CD4-positive, alpha-beta T cell treated with Interleukin-1 beta for 1 hour (primary cell): ENCODE results near the gene CDSN.
A peak's percentile ranks its signal among the peaks of the same experiment; 100 is the strongest.

Source experiments
- DNase-seq, 2 donors: peaks; one replicate each; pipeline ENCODE4 v3.0.0-alpha.2; 2020 to 2022

The CDSN gene

GRCh38 chr6:31144296-31144969 is 24.2 kb upstream of the CDSN start:
- no peak for DNase-seq

GRCh38 chr6:31143148-31143547 is 22.9 kb upstream of the CDSN start:
- DNase-seq = no peak

- no peak for DNase-seq
Measured at GRCh38 chr6:31142361-31142761, 22.1 kb upstream of the CDSN start.

GRCh38 chr6:31140643-31141042 is 20.4 kb upstream of the CDSN start:
- no peak for DNase-seq

GRCh38 chr6:31139599-31139998 is 19.4 kb upstream of the CDSN start:
- DNase-seq = no peak

- no peak for DNase-seq
Measured at GRCh38 chr6:31138982-31139381, 18.7 kb upstream of the CDSN start, which contains the start of gene PSORS1C2. TSS of gene PSORS1C2 (minus strand) at chr6:31139066. CDS start at chr6:31139026, 40 bp downstream.

- DNase-seq = no peak
Measured at GRCh38 chr6:31135710-31136109, 15.5 kb upstream of the CDSN start.

GRCh38 chr6:31132806-31133205 is 12.6 kb upstream of the CDSN start:
- DNase-seq = no peak

- DNase-seq = no peak
Measured at GRCh38 chr6:31131595-31131994, 11.3 kb upstream of the CDSN start.

GRCh38 chr6:31130751-31131150 is 10.5 kb upstream of the CDSN start:
- no peak for DNase-seq

- DNase-seq = no peak
Measured at GRCh38 chr6:31129130-31129529, 8.9 kb upstream of the CDSN start.

GRCh38 chr6:31128093-31128676 is 7.9 kb upstream of the CDSN start:
- DNase-seq = peak; percentile 58 to 73

- no peak for DNase-seq
Measured at GRCh38 chr6:31126396-31127175, 6.3 kb upstream of the CDSN start.

GRCh38 chr6:31125586-31126363 is 5.5 kb upstream of the CDSN start:
- no peak for DNase-seq

- DNase-seq = no peak
Measured at GRCh38 chr6:31125162-31125561, 4.9 kb upstream of the CDSN start.

- no peak for DNase-seq
Measured at GRCh38 chr6:31122791-31123706, 2.8 kb upstream of the CDSN start.

- no peak for DNase-seq
Measured at GRCh38 chr6:31121131-31121790, 1.0 kb upstream of the CDSN start.

GRCh38 chr6:31118178-31118577 is 2.1 kb downstream of the CDSN start:
- DNase-seq = no peak

GRCh38 chr6:31116661-31117385 is 3.4 kb downstream of the CDSN start:
- DNase-seq = no peak

GRCh38 chr6:31115941-31116560 is 4.2 kb downstream of the CDSN start:
- DNase-seq = no peak
